WERI-Rb-1 (cell line): Measurements from ENCODE around the gene TBX2.
"Not testable (repeated sequence)": the region's sequence is repeated elsewhere in the genome, so short reads cannot be mapped to it uniquely, and the experiment has no call there.

Experiments
- DNase-seq: peaks from one replicate; pipeline ENCODE4 v3.0.0-alpha.2; 2020
- H3K27ac ChIP-seq: fragments of 250-450 bp; sonication (Bioruptor Pico); 2 replicates; pipeline ENCODE4 v1.5.1; 2020; ENCODE audit warnings: mild to moderate bottlenecking, moderate library complexity
- H3K27me3 ChIP-seq: fragments of 250-450 bp; sonication (Bioruptor Pico); 2 replicates; pipeline ENCODE4 v1.5.1; 2021; ENCODE audit warnings: mild to moderate bottlenecking, low read depth, moderate library complexity; ENCODE audit not compliant: insufficient read depth, severe bottlenecking
- H3K36me3 ChIP-seq: fragments of 250-450 bp; sonication (Bioruptor Pico); 2 replicates; pipeline ENCODE4 v1.5.1; 2020; ENCODE audit warnings: mild to moderate bottlenecking, moderate library complexity
- H3K4me3 ChIP-seq: 2 replicates; pipeline ENCODE4 v1.5.1; 2011; ENCODE audit warnings: low read depth, mild to moderate bottlenecking, control low read depth, low read length
- H3K9me3 ChIP-seq: fragments of 250-450 bp; sonication (Bioruptor Pico); 2 replicates; pipeline ENCODE4 v1.5.1; 2021; ENCODE audit warnings: mild to moderate bottlenecking, moderate library complexity; ENCODE audit not compliant: severe bottlenecking
- CTCF ChIP-seq: IDR thresholded peaks from 2 replicates; pipeline ENCODE4 v1.5.1; 2011; ENCODE audit warnings: low read depth, mild to moderate bottlenecking, control low read depth, inconsistent platforms, low read length

The TBX2 gene

GRCh38 chr17:61354895-61355874, 44.5 kb upstream of the TBX2 start:
- H3K27ac ChIP-seq = no peak overlapping the region
- TF ChIP-seq CTCF = peak; percentile 32; the same call in 1 of the 2 replicates

GRCh38 chr17:61357061-61357460, 42.6 kb upstream of the TBX2 start:
- not testable (repeated sequence) for H3K27me3 ChIP-seq, H3K4me3 ChIP-seq, H3K36me3 ChIP-seq, H3K9me3 ChIP-seq, H3K27ac ChIP-seq, DNase-seq

More at GRCh38 chr17:61354895-61355874, 44.5 kb upstream of the TBX2 start:
- H3K36me3 ChIP-seq = no peaks in the 10 kb centered on the region
- no peaks in the 10 kb centered on the region for H3K9me3 ChIP-seq
- DNase-seq = no peak
- H3K4me3 ChIP-seq = no peak overlapping the region
- no peaks in the 10 kb centered on the region for H3K27me3 ChIP-seq

GRCh38 chr17:61359513-61359912, 40.1 kb upstream of the TBX2 start:
- H3K27me3 ChIP-seq, H3K9me3 ChIP-seq, DNase-seq, H3K27ac ChIP-seq, H3K36me3 ChIP-seq, H3K4me3 ChIP-seq: not testable (repeated sequence)

GRCh38 chr17:61360318-61360943, 39.2 kb upstream of the TBX2 start:
- Histone ChIP-seq H3K27ac (no peak overlapping the region), H3K4me3 (no peak overlapping the region)
- no peak for TF ChIP-seq CTCF

GRCh38 chr17:61361084-61361483, 38.6 kb upstream of the TBX2 start:
- DNase-seq = no peak
- no peaks in the 10 kb centered on the region for H3K9me3 ChIP-seq
- no peak overlapping the region for H3K27ac ChIP-seq
- no peak for TF ChIP-seq CTCF
- H3K36me3 ChIP-seq = no peaks in the 10 kb centered on the region
- H3K4me3 ChIP-seq = no peak overlapping the region
- H3K27me3 ChIP-seq = no peaks in the 10 kb centered on the region

More at GRCh38 chr17:61360318-61360943, 39.2 kb upstream of the TBX2 start:
- H3K27me3 ChIP-seq = no peaks in the 10 kb centered on the region
- no peaks in the 10 kb centered on the region for H3K9me3 ChIP-seq
- no peaks in the 10 kb centered on the region for H3K36me3 ChIP-seq
- no peak for DNase-seq

- no peak for DNase-seq
- TF ChIP-seq CTCF = no peak
- H3K4me3 ChIP-seq = no peak overlapping the region
Observed at GRCh38 chr17:61362396-61362795, 37.2 kb upstream of the TBX2 start.

More at GRCh38 chr17:61362396-61362795, 37.2 kb upstream of the TBX2 start:
- Histone ChIP-seq H3K9me3 (no peaks in the 10 kb centered on the region), H3K27ac (no peak overlapping the region), H3K27me3 (no peaks in the 10 kb centered on the region), H3K36me3 (no peaks in the 10 kb centered on the region)
